Lung (tissue), 12 donors: ENCODE results near the gene COX4I1. TPM values are rescaled to one million over a fixed set of nuclear protein-coding genes. Genes with fewer than 3 reads are reported as not detected.

Experiments used
- ATAC-seq: fragments of 200-7000 bp; cut with Tn5 transposase; one replicate; pipeline ENCODE4 v1.9.1; 2020; ENCODE audit warnings: moderate number of reproducible peaks; ENCODE audit not compliant: insufficient read depth, low FRiP score
- DNase-seq, 3 donors: peaks; one replicate each; pipeline ENCODE4 v3.0.0-alpha.2; 2013 to 2017
- H3K27ac ChIP-seq, 2 donors: one replicate each; pipeline ENCODE4 v1.5.1; 2013; ENCODE audit warnings: mild to moderate bottlenecking in 2 of 2, moderate library complexity in 2 of 2, control low read depth in 1 of 2, inconsistent platforms in 1 of 2, low read depth in 1 of 2, low read length in 1 of 2
- H3K27me3 ChIP-seq, 3 donors: one replicate each; pipeline ENCODE4 v1.5.1; 2013; ENCODE audit warnings: low read length in 2 of 3; ENCODE audit not compliant: control insufficient read depth in 3 of 3, insufficient read depth in 3 of 3
- H3K36me3 ChIP-seq, 4 donors: one replicate each; pipeline ENCODE4 v1.5.1; 2013; ENCODE audit warnings: low read length in 4 of 4, mild to moderate bottlenecking in 1 of 4, moderate library complexity in 1 of 4; ENCODE audit not compliant: control insufficient read depth in 4 of 4, insufficient read depth in 4 of 4
- H3K4me1 ChIP-seq, 5 donors: one replicate each; pipeline ENCODE4 v1.5.1; 2013; ENCODE audit warnings: low read length in 5 of 5, mild to moderate bottlenecking in 2 of 5, moderate library complexity in 1 of 5; ENCODE audit not compliant: control insufficient read depth in 5 of 5, insufficient read depth in 5 of 5
- H3K4me3 ChIP-seq: one replicate; pipeline ENCODE4 v1.5.1; 2013; ENCODE audit warnings: mild to moderate bottlenecking, control low read depth, moderate library complexity
- H3K9ac ChIP-seq, 2 donors: one replicate each; pipeline ENCODE4 v1.5.1; 2013; ENCODE audit warnings: low read length in 2 of 2, control low read depth in 1 of 2; ENCODE audit not compliant: insufficient read depth in 1 of 2
- H3K9me3 ChIP-seq, 4 donors: one replicate each; pipeline ENCODE4 v1.5.1; 2013; ENCODE audit warnings: low read length in 3 of 4, mild to moderate bottlenecking in 1 of 4, moderate library complexity in 1 of 4; ENCODE audit not compliant: control insufficient read depth in 4 of 4, insufficient read depth in 3 of 4
- CTCF ChIP-seq: IDR thresholded peaks from 2 replicates; pipeline ENCODE4 v1.5.1; 2012; ENCODE audit warnings: mild to moderate bottlenecking; ENCODE audit errors: control extremely low read depth, extremely low read depth
- WGBS, 2 donors: extraction: QIAGEN DNeasy Blood & Tissue Kit; methylation state at CpG; one replicate each; pipeline ENCODE4 v1.1.7; 2013; 5-methylcytosine and 5-hydroxymethylcytosine counted together
- polyA plus RNA-seq, 2 donors: library from polyadenylated mRNA; stranded (reverse); fragments of 200-250 nt; gene quantifications; one replicate each; pipeline ENCODE4 v1.2.1, GENCODE V29; 2013
- total RNA-seq, 2 donors: library from RNA; depleted of rRNA in 1 of 2; stranded (reverse); fragments of >200 nt in 1 of 2; gene quantifications; one replicate each; pipeline ENCODE4 v1.2.1, GENCODE V29; 2014 to 2021
- donor health status: control.
- donor health status: control.
- donor health status: Bipolar disorder and iron deficiency.
- donor health status: healthy.
- donor health status: DM: yes; HTN: yes; CAD: no.

COX4I1 gene
- total and polyA plus RNA-seq, 4 donors = 243 to 1,291 (median 532) TPM

- WGBS, 2 donors = 81 to 84% methylated on average over 6 of the region's 6 CpGs
Observed at GRCh38 chr16:85796152-85796551, 3.3 kb upstream of the COX4I1 start.

GRCh38 chr16:85796599-85796998, 2.9 kb upstream of the COX4I1 start:
- ATAC-seq = no peak
- Histone ChIP-seq H3K27ac (no peak overlapping the region), H3K9ac (no peak overlapping the region), H3K27me3 (no peaks in the 10 kb centered on the region), H3K4me1 (peaks cover 4 to 17% (median 8%) of the 10 kb centered on the region in 5 donors), H3K36me3 (peaks cover 5 to 23% (median 15%) of the 10 kb centered on the region in 4 donors), H3K4me3 (no peak overlapping the region), H3K9me3 (no peaks in the 10 kb centered on the region)
- 93 to 94% methylated on average over 7 of the region's 7 CpGs for WGBS, 2 donors
- no peak for TF ChIP-seq CTCF
- no peak for DNase-seq

More at GRCh38 chr16:85796152-85796551, 3.3 kb upstream of the COX4I1 start:
- no peak for TF ChIP-seq CTCF
- H3K36me3 ChIP-seq = peaks cover 5 to 23% (median 12%) of the 10 kb centered on the region in 4 donors
- ATAC-seq (no peak), DNase-seq (no peak)
- peaks cover 4 to 17% (median 8%) of the 10 kb centered on the region in 5 donors for H3K4me1 ChIP-seq
- no peak overlapping the region for H3K4me3 ChIP-seq
- H3K9ac ChIP-seq = no peak overlapping the region
- H3K9me3 ChIP-seq = no peaks in the 10 kb centered on the region
- H3K27me3 ChIP-seq = no peaks in the 10 kb centered on the region
- H3K27ac ChIP-seq = no peak overlapping the region

GRCh38 chr16:85798283-85798776, 1.2 kb upstream of the COX4I1 start:
- Histone ChIP-seq H3K4me1 (peaks cover 4 to 17% (median 8%) of the 10 kb centered on the region in 5 donors), H3K27ac (no peak overlapping the region), H3K9me3 (no peaks in the 10 kb centered on the region), H3K9ac (peak overlapping the region; percentile 49 to 95), H3K36me3 (peaks cover 12 to 28% (median 20%) of the 10 kb centered on the region in 4 donors), H3K27me3 (no peaks in the 10 kb centered on the region), H3K4me3 (peak overlapping the region; percentile 100)
- TF ChIP-seq CTCF = no peak
- ATAC-seq (no peak), DNase-seq (no peak)
- WGBS, 2 donors = 22 to 25% methylated on average over 17 of the region's 17 CpGs
